HCT116 (cell line): Measurements from ENCODE around the gene RNF186. TPM values are rescaled to one million over a fixed set of nuclear protein-coding genes. Genes with fewer than 3 reads are reported as not detected.
A peak's percentile ranks its signal among the peaks of the same experiment; 100 is the strongest.

ENCODE experiments used
- ATAC-seq: fragments of 200-7000 bp; cut with Tn5 transposase; 2 replicates; pipeline ENCODE4 v1.9.1; 2020; ENCODE audit warnings: mild to moderate bottlenecking, moderate library complexity
- BruUV-seq: library from RNA; stranded (reverse); fragments of 400-500 nt; replicated peaks from 2 replicates; lab custom pipeline; 2021; lab: Mats Ljungman, UMichigan
- CTCF ChIA-PET: fragments of 300-600 bp; sonication (Branson Sonifier 250); formaldehyde crosslinking; loops from one replicate; lab custom pipeline; 2021; ENCODE audit warnings: antibody characterized with exemption; lab: Charles Lee
- POLR2A ChIA-PET: fragments of 300-600, 350-600 bp; sonication (Branson Sonifier 250); formaldehyde crosslinking; loops from one replicate; lab custom pipeline; 2021; ENCODE audit warnings: antibody characterized with exemption; lab: Charles Lee
- RAD21 ChIA-PET, 2 experiments: fragments of 300-600 bp; sonication (Branson Sonifier 250); formaldehyde crosslinking; loops; one replicate each; lab custom pipeline; 2023; ENCODE audit warnings: low total read pairs in 2 of 2; ENCODE audit not compliant: uncharacterized antibody in 2 of 2, unreplicated experiment in 2 of 2, low non-redundant PET in 1 of 2; lab: Charles Lee
- DNase-seq: peaks from one replicate; pipeline ENCODE4 v3.0.0-alpha.2; 2010; ENCODE audit warnings: low read depth, low spot score
- H2AFZ ChIP-seq: fragments of 200-600 bp; shearing (Covaris generic), sonication (generic); 2 replicates; pipeline ENCODE4 v1.6.1; 2017; ENCODE audit warnings: low read depth, mixed run types, mixed read lengths, antibody characterized with exemption, low read length; ENCODE audit not compliant: poor library complexity, severe bottlenecking
- H3K27ac ChIP-seq: 2 replicates; pipeline ENCODE4 v1.5.1; 2012; ENCODE audit warnings: low read depth, low read length
- H3K27me3 ChIP-seq: fragments of 200-600 bp; sonication (generic); 2 replicates; pipeline ENCODE4 v1.6.1; 2016; ENCODE audit warnings: mixed run types, low read length, mixed read lengths; ENCODE audit not compliant: insufficient read depth
- H3K36me3 ChIP-seq, 2 experiments: fragments of 200-500 bp in 1 of 2; fragments of 200-600 bp in 1 of 2; sonication (Bioruptor generic) in 1 of 2; sonication (generic) in 1 of 2; 2 replicates each; pipeline versions ENCODE4 v1.5.1 to v1.6.1; 2014 to 2016; ENCODE audit warnings: low read length in 2 of 2, inconsistent platforms in 1 of 2, mixed read lengths in 1 of 2, mixed run types in 1 of 2; ENCODE audit not compliant: insufficient read depth in 2 of 2, control insufficient read depth in 1 of 2
- H3K4me1 ChIP-seq, 2 experiments: fragments of 200-600 bp in 1 of 2; sonication (generic) in 1 of 2; 2 replicates each; pipeline versions ENCODE4 v1.5.1 to v1.6.1; 2012 to 2017; ENCODE audit warnings: low read length in 2 of 2, inconsistent platforms in 1 of 2, mild to moderate bottlenecking in 1 of 2, mixed read lengths in 1 of 2, mixed run types in 1 of 2, moderate library complexity in 1 of 2; ENCODE audit not compliant: insufficient read depth in 2 of 2, control insufficient read depth in 1 of 2
- H3K4me2 ChIP-seq: fragments of 200-600 bp; sonication (generic); 2 replicates; pipeline ENCODE4 v1.6.1; 2017; ENCODE audit warnings: mixed run types, low read length, mixed read lengths
- H3K4me3 ChIP-seq, 2 experiments: fragments of 200-600 bp in 1 of 2; sonication (generic) in 1 of 2; replicated peaks in 1 of 2; 2 replicates each; pipeline ENCODE4 v1.5.1; 2011 to 2016; ENCODE audit warnings: low read length in 2 of 2, control low read depth in 1 of 2, low read depth in 1 of 2, mild to moderate bottlenecking in 1 of 2, mixed read lengths in 1 of 2, mixed run types in 1 of 2
- H3K79me2 ChIP-seq: fragments of 200-600 bp; sonication (generic); 2 replicates; pipeline ENCODE4 v1.6.1; 2017; ENCODE audit warnings: mild to moderate bottlenecking, mixed run types, low read length, moderate library complexity, mixed read lengths; ENCODE audit not compliant: insufficient read depth
- H3K9ac ChIP-seq: fragments of 200-600 bp; sonication (generic); 2 replicates; pipeline ENCODE4 v1.6.1; 2016; ENCODE audit warnings: low read length, mixed read lengths
- H3K9me2 ChIP-seq: fragments of 200-600 bp; sonication (generic), shearing (Covaris generic); 2 replicates; pipeline ENCODE4 v1.6.1; 2017; ENCODE audit warnings: mixed run types, mild to moderate bottlenecking, moderate library complexity; ENCODE audit not compliant: insufficient read depth
- H3K9me3 ChIP-seq, 2 experiments: fragments of 200-500 bp in 1 of 2; fragments of 200-600 bp in 1 of 2; sonication (Bioruptor generic) in 1 of 2; sonication (generic) in 1 of 2; 2 replicates each; pipeline ENCODE4 v1.6.1; 2014 to 2017; ENCODE audit warnings: low read length in 2 of 2, mixed read lengths in 2 of 2, inconsistent platforms in 1 of 2, low read depth in 1 of 2, mild to moderate bottlenecking in 1 of 2, mixed run types in 1 of 2, moderate library complexity in 1 of 2; ENCODE audit not compliant: control insufficient read depth in 1 of 2, insufficient read depth in 1 of 2
- H4K20me1 ChIP-seq: fragments of 200-600 bp; sonication (generic), shearing (Covaris generic); 2 replicates; pipeline ENCODE4 v1.6.1; 2017; ENCODE audit warnings: mixed run types, mild to moderate bottlenecking, moderate library complexity; ENCODE audit not compliant: insufficient read depth
- CBX3 ChIP-seq: IDR thresholded peaks from 2 replicates; pipeline ENCODE4 v1.6.1; 2012; ENCODE audit warnings: low read depth
- EGR1 ChIP-seq: IDR thresholded peaks from 2 replicates; pipeline ENCODE4 v1.6.1; 2012; ENCODE audit warnings: low read depth
- EZH2 ChIP-seq: fragments of 200-600 bp; sonication (generic); IDR thresholded peaks from 2 replicates; pipeline ENCODE4 v1.6.1; 2017; ENCODE audit warnings: antibody characterized with exemption, mixed run types
- FOSL1 ChIP-seq: IDR thresholded peaks from 2 replicates; pipeline ENCODE4 v1.6.1; 2012; ENCODE audit warnings: low read depth
- JUND ChIP-seq: IDR thresholded peaks from 2 replicates; pipeline ENCODE4 v1.6.1; 2012
- MAX ChIP-seq: IDR thresholded peaks from 2 replicates; pipeline ENCODE4 v1.6.1; 2012
- POLR2A ChIP-seq: IDR thresholded peaks from 2 replicates; pipeline ENCODE4 v1.7.0; 2011; ENCODE audit warnings: borderline replicate concordance; ENCODE audit not compliant: insufficient read depth, insufficient read length; ENCODE audit errors: extremely low read depth
- POLR2AphosphoS5 ChIP-seq: IDR thresholded peaks from 2 replicates; pipeline ENCODE4 v1.6.1; 2011; ENCODE audit warnings: mild to moderate bottlenecking, low read depth, low read length, moderate library complexity
- SP1 ChIP-seq: IDR thresholded peaks from 2 replicates; pipeline ENCODE4 v1.6.1; 2012; ENCODE audit warnings: low read depth
- YY1 ChIP-seq: IDR thresholded peaks from 2 replicates; pipeline ENCODE4 v1.6.1; 2011; ENCODE audit warnings: low read length, low read depth, moderate library complexity, mild to moderate bottlenecking; ENCODE audit not compliant: insufficient replicate concordance; ENCODE audit errors: extremely low read depth
- ZBTB33 ChIP-seq: IDR thresholded peaks from 2 replicates; pipeline ENCODE4 v1.6.1; 2011; ENCODE audit warnings: mild to moderate bottlenecking, low read length, moderate library complexity; ENCODE audit not compliant: insufficient replicate concordance; ENCODE audit errors: extremely low read depth
- ZNF274 ChIP-seq: fragments of 200-500 bp; sonication (Bioruptor generic); IDR thresholded peaks from 2 replicates; pipeline ENCODE4 v1.6.1; 2014; ENCODE audit warnings: mild to moderate bottlenecking, low read depth, low read length, inconsistent platforms
- intact Hi-C: fragments of 100-400 bp; cut with micrococcal nuclease; formaldehyde crosslinking; loops from 2 replicates; pipeline ENCODE4 v1.10.0; 2022
- total RNA-seq: library from RNA; stranded (reverse); gene quantifications from one replicate; pipeline ENCODE4 v1.2.1, GENCODE V29; 2021; ENCODE audit not compliant: unreplicated experiment

RNF186 gene
- total RNA-seq, 1 experiment from 2014 or later: not detected

- DNase-seq: peak; percentile 54
- intact Hi-C loops: no loop called here
- BruUV-seq: no TSS peak
- Histone ChIP-seq H3K4me2 (peak overlapping the region; percentile 71), H3K27me3 (no peaks in the 10 kb centered on the region), H3K79me2 (no peaks in the 10 kb centered on the region), H3K9ac (peak overlapping the region; percentile 31; the same call in 1 of the 2 replicates), H3K36me3 (no peaks in the 10 kb centered on the region), H4K20me1 (no peaks in the 10 kb centered on the region), H3K9me3 (no peaks in the 10 kb centered on the region), H2AFZ (peak overlapping the region; percentile 62), H3K4me1 (peaks cover 15 to 25% of the 10 kb centered on the region in 2 experiments), H3K4me3 (peak overlapping the region in 1 of 2 experiments; percentile 16; a peak in 1 of 4 replicates), H3K27ac (peak overlapping the region; percentile 47; the same call in 1 of the 2 replicates), H3K9me2 (no peaks in the 10 kb centered on the region; the same call in 1 of the 2 replicates)
- RAD21 ChIA-PET: no interaction called here
- CTCF ChIA-PET: interaction anchor here (1.0 kb wide), 1 partner anchor 50 kb away, joined by 3 read pairs; no protein-coding TSS in a partner anchor
- POLR2A ChIA-PET: no interaction called here
- TF ChIP-seq SP1 (peak; percentile 65), ZNF274 (no peak), POLR2A (no peak), ZBTB33 (no peak), MAX (peak; percentile 16; the same call in 1 of the 2 replicates), POLR2AphosphoS5 (peak; percentile 13; the same call in 1 of the 2 replicates), EGR1 (no peak), JUND (no peak; the same call in 1 of the 2 replicates), YY1 (peak; percentile 76), CBX3 (peak; percentile 66; the same call in 1 of the 2 replicates), EZH2 (no peak), FOSL1 (peak; percentile 65)
- ATAC-seq: peak; percentile 78
These were observed 49.5 kb downstream of the RNF186 start for GRCh38 chr1:19765623-19766022.
